ENCODE data around the gene LBX2.

DNA sequence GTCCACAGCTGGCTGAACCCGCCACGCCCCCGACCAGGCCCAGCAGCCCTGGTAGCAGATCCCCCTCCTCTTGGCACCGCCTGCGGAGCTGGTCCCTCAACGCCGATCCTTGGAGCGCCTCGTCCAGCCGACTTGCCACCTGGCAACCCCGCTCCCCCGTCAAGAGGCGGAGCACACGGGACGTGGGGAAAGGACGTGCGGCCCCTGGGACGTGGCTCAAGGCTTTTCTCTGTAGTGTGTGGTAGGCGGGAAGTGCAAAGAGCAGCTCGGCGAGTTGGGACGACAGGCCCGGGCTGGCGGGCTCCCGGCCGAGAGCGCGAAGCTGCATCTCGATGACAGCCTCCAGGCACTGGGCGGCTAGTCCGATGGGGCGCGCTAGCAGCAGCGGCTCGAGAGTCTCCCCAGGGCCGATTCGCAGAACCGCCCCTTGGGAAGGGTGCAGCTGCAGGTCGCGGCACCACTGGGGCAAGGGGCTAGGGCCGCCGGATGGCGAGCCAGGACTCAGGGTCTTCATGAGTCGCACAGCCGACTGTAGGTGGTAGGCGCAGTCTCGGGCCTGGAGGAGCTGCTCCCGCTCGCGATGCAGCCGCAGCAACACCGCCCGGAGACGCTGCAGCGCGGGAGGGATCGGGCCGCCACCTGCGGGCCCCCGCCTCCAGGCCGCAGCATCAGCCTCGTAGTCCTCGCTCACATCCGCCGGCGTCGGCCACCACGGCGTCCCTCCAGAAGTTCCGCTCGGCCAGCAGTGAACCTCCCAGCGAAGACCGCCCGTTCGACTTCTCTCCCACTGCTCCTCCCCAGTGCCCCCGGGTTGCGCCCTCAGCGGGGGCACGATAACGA lies 17.2 kb downstream of the LBX2 start:
- TF ChIP-seq, protein P1, sequence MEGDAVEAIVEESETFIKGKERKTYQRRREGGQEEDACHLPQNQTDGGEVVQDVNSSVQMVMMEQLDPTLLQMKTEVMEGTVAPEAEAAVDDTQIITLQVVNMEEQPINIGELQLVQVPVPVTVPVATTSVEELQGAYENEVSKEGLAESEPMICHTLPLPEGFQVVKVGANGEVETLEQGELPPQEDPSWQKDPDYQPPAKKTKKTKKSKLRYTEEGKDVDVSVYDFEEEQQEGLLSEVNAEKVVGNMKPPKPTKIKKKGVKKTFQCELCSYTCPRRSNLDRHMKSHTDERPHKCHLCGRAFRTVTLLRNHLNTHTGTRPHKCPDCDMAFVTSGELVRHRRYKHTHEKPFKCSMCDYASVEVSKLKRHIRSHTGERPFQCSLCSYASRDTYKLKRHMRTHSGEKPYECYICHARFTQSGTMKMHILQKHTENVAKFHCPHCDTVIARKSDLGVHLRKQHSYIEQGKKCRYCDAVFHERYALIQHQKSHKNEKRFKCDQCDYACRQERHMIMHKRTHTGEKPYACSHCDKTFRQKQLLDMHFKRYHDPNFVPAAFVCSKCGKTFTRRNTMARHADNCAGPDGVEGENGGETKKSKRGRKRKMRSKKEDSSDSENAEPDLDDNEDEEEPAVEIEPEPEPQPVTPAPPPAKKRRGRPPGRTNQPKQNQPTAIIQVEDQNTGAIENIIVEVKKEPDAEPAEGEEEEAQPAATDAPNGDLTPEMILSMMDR (conservative IDR thresholded peaks at IDR 0.05; ENCODE audit: low read depth, low read length): no peak
- no peak for TF ChIP-seq EZH2 (IDR thresholded peaks at IDR 0.05; ENCODE audit: borderline replicate concordance, low read depth, low read length, poor library complexity, severe bottlenecking)
